ENCODE measurements around the gene ST13.

DNA sequence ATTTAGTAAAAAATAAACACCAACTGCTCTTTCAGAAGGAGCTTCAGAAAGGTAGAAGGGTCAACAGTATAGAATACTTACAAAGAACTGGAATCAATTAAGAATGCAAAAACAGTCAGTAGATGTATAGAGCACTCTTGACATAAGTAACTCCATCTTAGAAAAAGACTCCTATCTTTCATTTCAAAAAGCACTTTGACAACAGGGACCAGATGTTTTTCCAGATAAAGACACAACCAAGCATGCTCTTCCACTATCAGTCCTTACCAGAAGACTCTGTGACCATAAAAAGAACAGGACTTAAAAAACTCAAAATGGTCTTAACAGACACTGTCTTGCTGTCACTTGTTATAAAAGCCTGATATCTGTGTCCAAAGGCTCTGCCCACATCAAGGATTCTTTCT is 42.5 kb downstream of the ST13 start:
- TF ChIP-seq POLR2AphosphoS5 (IDR thresholded peaks at IDR 0.05; ENCODE audit: low read depth, low read length) (no peak), TAF1 (IDR thresholded peaks at IDR 0.05; ENCODE audit: borderline replicate concordance, insufficient read depth, low read length) (no peak)
- TF ChIP-seq, protein P1, sequence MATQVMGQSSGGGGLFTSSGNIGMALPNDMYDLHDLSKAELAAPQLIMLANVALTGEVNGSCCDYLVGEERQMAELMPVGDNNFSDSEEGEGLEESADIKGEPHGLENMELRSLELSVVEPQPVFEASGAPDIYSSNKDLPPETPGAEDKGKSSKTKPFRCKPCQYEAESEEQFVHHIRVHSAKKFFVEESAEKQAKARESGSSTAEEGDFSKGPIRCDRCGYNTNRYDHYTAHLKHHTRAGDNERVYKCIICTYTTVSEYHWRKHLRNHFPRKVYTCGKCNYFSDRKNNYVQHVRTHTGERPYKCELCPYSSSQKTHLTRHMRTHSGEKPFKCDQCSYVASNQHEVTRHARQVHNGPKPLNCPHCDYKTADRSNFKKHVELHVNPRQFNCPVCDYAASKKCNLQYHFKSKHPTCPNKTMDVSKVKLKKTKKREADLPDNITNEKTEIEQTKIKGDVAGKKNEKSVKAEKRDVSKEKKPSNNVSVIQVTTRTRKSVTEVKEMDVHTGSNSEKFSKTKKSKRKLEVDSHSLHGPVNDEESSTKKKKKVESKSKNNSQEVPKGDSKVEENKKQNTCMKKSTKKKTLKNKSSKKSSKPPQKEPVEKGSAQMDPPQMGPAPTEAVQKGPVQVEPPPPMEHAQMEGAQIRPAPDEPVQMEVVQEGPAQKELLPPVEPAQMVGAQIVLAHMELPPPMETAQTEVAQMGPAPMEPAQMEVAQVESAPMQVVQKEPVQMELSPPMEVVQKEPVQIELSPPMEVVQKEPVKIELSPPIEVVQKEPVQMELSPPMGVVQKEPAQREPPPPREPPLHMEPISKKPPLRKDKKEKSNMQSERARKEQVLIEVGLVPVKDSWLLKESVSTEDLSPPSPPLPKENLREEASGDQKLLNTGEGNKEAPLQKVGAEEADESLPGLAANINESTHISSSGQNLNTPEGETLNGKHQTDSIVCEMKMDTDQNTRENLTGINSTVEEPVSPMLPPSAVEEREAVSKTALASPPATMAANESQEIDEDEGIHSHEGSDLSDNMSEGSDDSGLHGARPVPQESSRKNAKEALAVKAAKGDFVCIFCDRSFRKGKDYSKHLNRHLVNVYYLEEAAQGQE (IDR thresholded peaks at IDR 0.05; ENCODE audit: insufficient read depth in 1 of 2, low read depth in 2 of 2, low read length in 2 of 2): no peak
